NT2/D1 (cell line): Measurements from ENCODE around the gene APOA4.

Experiments
- SUZ12 ChIP-seq: IDR thresholded peaks from 2 replicates; pipeline ENCODE4 v1.6.1; 2011; ENCODE audit not compliant: insufficient read length, insufficient read depth; ENCODE audit errors: extremely low read depth
- YY1 ChIP-seq: IDR thresholded peaks from 2 replicates; pipeline ENCODE4 v1.6.1; 2011; ENCODE audit not compliant: insufficient read length, insufficient read depth

- TF ChIP-seq YY1 (no peak), SUZ12 (no peak)
Observed at GRCh38 chr11:116826751-116827431, 3.8 kb upstream of the APOA4 start.
